Loucy (cell line): ENCODE measurements around the gene ADAM8.

Source experiments
- CTCF ChIP-seq: fragments of 200-600 bp; sonication (generic); conservative IDR thresholded peaks from 2 replicates; pipeline ENCODE4 v1.5.1; 2014; ENCODE audit warnings: mild to moderate bottlenecking, antibody characterized with exemption, low read length
- EZH2phosphoT487 ChIP-seq: fragments of 200-600 bp; IDR thresholded peaks from 2 replicates; pipeline ENCODE4 v1.6.1; 2018; ENCODE audit warnings: antibody characterized with exemption, mild to moderate bottlenecking, moderate library complexity, borderline replicate concordance

- TF ChIP-seq EZH2phosphoT487 (no peak), CTCF (no peak)
Measured at GRCh38 chr10:133221331-133221730, 55.3 kb downstream of the ADAM8 start.
